SK-N-SH treated with all-trans-retinoic acid at 6 μM for 48 hours (cell line): Measurements from ENCODE around the gene CD8B2.
"Not testable (repeated sequence)": the region's sequence is repeated elsewhere in the genome, so short reads cannot be mapped to it uniquely, and the experiment has no call there.

Experiments
- GLIS3 ChIP-seq: fragments of 250-450 bp; sonication (Bioruptor Pico); IDR thresholded peaks from 2 replicates; pipeline ENCODE4 v1.5.0; 2020; ENCODE audit warnings: mild to moderate bottlenecking, moderate library complexity
- ISL1 ChIP-seq: fragments of 250-450 bp; sonication (Bioruptor Pico); IDR thresholded peaks from 2 replicates; pipeline ENCODE4 v2.1.2; 2022; ENCODE audit warnings: mild to moderate bottlenecking, moderate library complexity
- POU6F1 ChIP-seq: fragments of 250-450 bp; sonication (Bioruptor Pico); IDR thresholded peaks from 2 replicates; pipeline ENCODE4 v1.8.0; 2021; ENCODE audit warnings: low read depth, mild to moderate bottlenecking, moderate library complexity, borderline replicate concordance
- ZC3H10 ChIP-seq: fragments of 250-450 bp; sonication (Bioruptor Pico); IDR thresholded peaks from 2 replicates; pipeline ENCODE4 v1.5.1; 2021; ENCODE audit warnings: mild to moderate bottlenecking, moderate library complexity

- not testable (repeated sequence) for TF ChIP-seq ZC3H10; POU6F1 (CRISPR knock-in tag); GLIS3 (CRISPR knock-in tag); ISL1
Observed at GRCh38 chr2:106486551-106487385, at the start of gene CD8B2.
